ENCODE measurements around the gene PGAP3.

PGAP3 gene

DNA sequence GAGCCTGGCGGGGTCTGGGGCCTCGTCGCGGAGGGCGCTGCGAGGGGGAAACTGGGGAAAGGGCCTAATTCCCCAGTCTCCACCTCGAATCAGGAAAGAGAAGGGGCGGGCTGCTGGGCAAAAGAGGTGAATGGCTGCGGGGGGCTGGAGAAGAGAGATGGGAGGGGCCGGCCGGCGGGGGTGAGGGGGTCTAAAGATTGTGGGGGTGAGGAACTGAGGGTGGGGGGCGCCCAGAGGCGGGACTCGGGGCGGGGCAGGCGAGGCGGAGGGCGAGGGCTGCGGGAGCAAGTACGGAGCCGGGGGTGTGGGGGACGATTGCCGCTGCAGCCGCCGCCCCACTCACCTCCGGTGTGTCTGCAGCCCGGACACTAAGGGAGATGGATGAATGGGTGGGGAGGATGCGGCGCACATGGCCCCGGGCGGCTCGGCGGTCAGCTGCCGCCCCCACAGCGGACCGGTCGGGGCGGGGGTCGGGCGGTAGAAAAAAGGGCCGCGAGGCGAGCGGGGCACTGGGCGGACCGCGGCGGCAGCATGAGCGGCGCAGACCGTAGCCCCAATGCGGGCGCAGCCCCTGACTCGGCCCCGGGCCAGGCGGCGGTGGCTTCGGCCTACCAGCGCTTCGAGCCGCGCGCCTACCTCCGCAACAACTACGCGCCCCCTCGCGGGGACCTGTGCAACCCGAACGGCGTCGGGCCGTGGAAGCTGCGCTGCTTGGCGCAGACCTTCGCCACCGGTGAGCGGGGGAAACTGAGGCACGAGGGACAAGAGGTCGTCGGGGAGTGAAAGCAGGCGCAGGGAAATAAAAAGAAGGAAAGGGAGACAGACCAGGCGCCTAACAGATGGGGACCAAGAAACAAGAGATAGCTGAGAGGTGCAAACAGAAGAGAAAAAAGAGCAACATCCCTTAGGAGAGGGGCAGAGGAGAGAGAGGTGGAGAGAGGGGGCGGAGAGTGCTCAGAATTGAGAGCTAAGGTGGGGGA is 19.6 kb downstream of the PGAP3 start, which contains the start of gene PNMT:
Gene PNMT (plus strand): TSS at position 509 of the 980 bp plus-strand sequence. CDS start 23 bp downstream, at position 532.
- Histone ChIP-seq H3K27ac (ENCODE audit: low read depth, low read length) (no peak within 1 kb of the TSS), H3K36me3 (ENCODE audit: control insufficient read depth, insufficient read depth, low read length) (no peaks in the 10 kb centered on the region), H3K9me3 (ENCODE audit: control insufficient read depth, insufficient read depth, low read length) (no peaks in the 10 kb centered on the region), H3K27me3 (ENCODE audit: control insufficient read depth, insufficient read depth, low read length) (peaks cover 39% of the 10 kb centered on the region), H3K4me1 (ENCODE audit: control insufficient read depth, insufficient read depth, low read length) (peaks cover 45% of the 10 kb centered on the region), H3K9ac (ENCODE audit: low read depth, low read length) (no peak within 1 kb of the TSS), H3K4me3 (ENCODE audit: low read depth, low read length) (peak within 1 kb of the TSS; percentile 60)

DNA sequence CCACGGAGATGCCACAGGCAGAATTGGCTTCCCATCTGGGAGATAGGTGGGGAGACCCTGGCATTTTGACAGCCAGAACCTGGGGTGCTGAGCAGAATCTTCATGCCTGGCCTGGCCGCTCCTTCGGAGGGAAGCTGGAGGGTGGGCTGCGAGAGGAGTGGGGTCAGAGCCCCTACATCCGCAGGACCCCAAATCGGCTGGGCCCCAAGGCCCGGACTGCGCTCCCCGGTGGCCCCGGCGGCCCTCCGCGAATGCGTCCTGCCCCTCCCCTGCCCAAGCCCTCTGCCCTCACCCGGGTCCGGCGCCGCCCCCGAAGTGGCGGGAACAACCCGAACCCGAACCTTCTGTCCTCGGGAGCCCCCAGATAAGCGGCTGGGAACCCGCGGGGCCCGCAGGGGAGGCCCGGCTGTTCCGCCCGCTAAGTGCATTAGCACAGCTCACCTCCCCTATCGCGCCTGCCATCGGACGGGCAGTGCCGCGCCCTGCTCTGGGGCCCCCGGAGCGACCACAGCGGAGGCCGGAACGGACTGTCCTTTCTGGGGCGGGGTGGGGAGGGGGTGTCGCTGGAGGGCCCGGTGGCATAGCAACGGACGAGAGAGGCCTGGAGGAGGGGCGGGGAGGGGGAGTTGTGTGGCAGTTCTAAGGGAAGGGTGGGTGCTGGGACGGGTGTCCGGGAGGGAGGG is 20.5 kb downstream of the PGAP3 start:
- no peak overlapping the region for H3K9ac ChIP-seq (ENCODE audit: low read depth, low read length)
- no peaks in the 10 kb centered on the region for H3K9me3 ChIP-seq (ENCODE audit: control insufficient read depth, insufficient read depth, low read length)
- H3K4me1 ChIP-seq (ENCODE audit: control insufficient read depth, insufficient read depth, low read length) = peaks cover 53% of the 10 kb centered on the region
- peak overlapping the region; percentile 60; the same call in 1 of the 2 replicates for H3K4me3 ChIP-seq (ENCODE audit: low read depth, low read length)
- H3K27me3 ChIP-seq (ENCODE audit: control insufficient read depth, insufficient read depth, low read length) = peaks cover 39% of the 10 kb centered on the region
- no peak overlapping the region for H3K27ac ChIP-seq (ENCODE audit: low read depth, low read length)
- H3K36me3 ChIP-seq (ENCODE audit: control insufficient read depth, insufficient read depth, low read length) = no peaks in the 10 kb centered on the region

GRCh38 chr17:39666601-39667261 is 21.1 kb downstream of the PGAP3 start:
- Histone ChIP-seq H3K9me3 (ENCODE audit: control insufficient read depth, insufficient read depth, low read length) (no peaks in the 10 kb centered on the region), H3K4me3 (ENCODE audit: low read depth, low read length) (no peak overlapping the region; the same call in 1 of the 2 replicates), H3K27ac (ENCODE audit: low read depth, low read length) (no peak overlapping the region), H3K4me1 (ENCODE audit: control insufficient read depth, insufficient read depth, low read length) (peaks cover 49% of the 10 kb centered on the region), H3K27me3 (ENCODE audit: control insufficient read depth, insufficient read depth, low read length) (peaks cover 39% of the 10 kb centered on the region), H3K9ac (ENCODE audit: low read depth, low read length) (no peak overlapping the region), H3K36me3 (ENCODE audit: control insufficient read depth, insufficient read depth, low read length) (no peaks in the 10 kb centered on the region)

DNA sequence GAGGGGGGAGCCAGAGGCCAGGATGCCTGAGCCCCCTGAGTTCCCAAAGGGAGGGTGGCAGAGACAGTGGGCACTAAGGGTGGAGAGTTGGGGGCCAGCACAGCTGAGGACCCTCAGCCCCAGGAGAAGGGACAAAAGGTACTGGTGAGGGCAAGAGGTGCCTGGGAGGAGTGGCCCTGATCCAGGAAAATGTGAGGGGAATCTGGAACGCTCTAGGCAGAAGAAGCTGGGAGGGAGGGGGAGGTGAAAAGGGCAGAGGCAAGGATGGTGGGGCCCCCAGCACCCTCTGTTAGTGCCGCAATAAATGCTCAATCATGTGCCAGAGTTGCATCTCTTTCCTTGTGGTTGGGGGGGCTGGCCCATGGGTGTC is 21.6 kb downstream of the PGAP3 start:
- Histone ChIP-seq H3K27ac (ENCODE audit: low read depth, low read length) (no peak overlapping the region), H3K27me3 (ENCODE audit: control insufficient read depth, insufficient read depth, low read length) (peaks cover 39% of the 10 kb centered on the region), H3K9ac (ENCODE audit: low read depth, low read length) (no peak overlapping the region), H3K4me3 (ENCODE audit: low read depth, low read length) (no peak overlapping the region), H3K9me3 (ENCODE audit: control insufficient read depth, insufficient read depth, low read length) (no peaks in the 10 kb centered on the region), H3K36me3 (ENCODE audit: control insufficient read depth, insufficient read depth, low read length) (peaks cover 4% of the 10 kb centered on the region; the same call in 1 of the 2 replicates), H3K4me1 (ENCODE audit: control insufficient read depth, insufficient read depth, low read length) (peaks cover 49% of the 10 kb centered on the region)

GRCh38 chr17:39665642-39666224 is 22.1 kb downstream of the PGAP3 start:
- H3K4me1 ChIP-seq (ENCODE audit: control insufficient read depth, insufficient read depth, low read length) = peaks cover 49% of the 10 kb centered on the region
- H3K9ac ChIP-seq (ENCODE audit: low read depth, low read length) = no peak overlapping the region
- H3K36me3 ChIP-seq (ENCODE audit: control insufficient read depth, insufficient read depth, low read length) = peaks cover 9% of the 10 kb centered on the region; the same call in 1 of the 2 replicates
- H3K4me3 ChIP-seq (ENCODE audit: low read depth, low read length) = no peak overlapping the region
- peaks cover 39% of the 10 kb centered on the region for H3K27me3 ChIP-seq (ENCODE audit: control insufficient read depth, insufficient read depth, low read length)
- no peaks in the 10 kb centered on the region for H3K9me3 ChIP-seq (ENCODE audit: control insufficient read depth, insufficient read depth, low read length)
- no peak overlapping the region for H3K27ac ChIP-seq (ENCODE audit: low read depth, low read length)

GRCh38 chr17:39664581-39665561 is 23.0 kb downstream of the PGAP3 start, which contains the start of gene TCAP:
Gene TCAP, plus strand, starts transcription at chr17:39665349. Its CDS starts 11 bp downstream, at chr17:39665360.
- Histone ChIP-seq H3K9ac (ENCODE audit: low read depth, low read length) (no peak within 1 kb of the TSS), H3K4me3 (ENCODE audit: low read depth, low read length) (peak within 1 kb of the TSS; percentile 46; the same call in 1 of the 2 replicates), H3K4me1 (ENCODE audit: control insufficient read depth, insufficient read depth, low read length) (peaks cover 49% of the 10 kb centered on the region)

DNA sequence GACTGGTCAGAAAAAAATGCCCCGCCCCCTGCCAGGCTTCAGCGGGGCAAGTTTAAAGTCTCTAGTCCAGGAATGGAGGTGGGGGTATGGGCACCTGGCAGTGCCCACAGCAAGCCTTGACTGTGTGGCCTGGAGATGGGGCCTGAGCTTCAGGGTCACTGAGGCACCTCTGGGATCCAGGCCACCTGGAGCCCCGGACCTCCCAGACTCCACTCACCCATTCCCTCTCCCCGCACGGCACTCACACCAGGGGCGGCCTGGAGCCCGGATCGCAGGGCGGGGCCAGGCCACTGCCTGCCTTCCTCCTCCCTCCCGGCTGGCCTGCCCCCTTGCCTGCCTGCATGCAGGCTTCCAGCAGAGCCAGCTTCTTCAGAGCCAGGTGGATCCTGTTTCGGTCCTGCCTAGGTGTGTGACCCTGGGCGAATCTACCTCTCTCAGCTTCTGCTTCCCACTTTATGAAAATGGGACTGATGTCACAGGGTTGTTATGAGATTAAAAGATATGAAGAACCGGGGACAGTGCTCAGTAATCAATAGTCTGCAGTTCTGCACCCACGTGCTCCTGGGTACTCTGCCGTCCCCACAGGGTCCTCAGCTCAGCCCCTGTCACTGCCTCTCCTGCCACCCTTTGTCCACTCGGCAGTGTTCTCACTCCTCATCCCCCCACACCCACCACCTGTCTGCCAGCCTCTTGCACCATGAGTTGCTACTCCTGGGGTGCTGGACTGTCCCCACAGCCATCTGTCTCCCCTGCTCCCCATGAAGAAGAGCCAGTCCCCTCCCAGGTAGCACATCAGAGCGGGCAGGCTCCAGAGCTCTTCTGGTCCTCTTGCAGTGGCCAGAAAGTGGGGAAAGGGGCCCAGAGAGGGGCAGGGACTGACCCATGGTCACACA is 23.9 kb downstream of the PGAP3 start:
- peaks cover 20% of the 10 kb centered on the region for H3K36me3 ChIP-seq (ENCODE audit: control insufficient read depth, insufficient read depth, low read length)
- peaks cover 25% of the 10 kb centered on the region for H3K27me3 ChIP-seq (ENCODE audit: control insufficient read depth, insufficient read depth, low read length)
- H3K27ac ChIP-seq (ENCODE audit: low read depth, low read length) = peak overlapping the region; percentile 52
- no peaks in the 10 kb centered on the region for H3K9me3 ChIP-seq (ENCODE audit: control insufficient read depth, insufficient read depth, low read length)
- H3K9ac ChIP-seq (ENCODE audit: low read depth, low read length) = no peak overlapping the region
- H3K4me1 ChIP-seq (ENCODE audit: control insufficient read depth, insufficient read depth, low read length) = peaks cover 49% of the 10 kb centered on the region
- peak overlapping the region; percentile 46 for H3K4me3 ChIP-seq (ENCODE audit: low read depth, low read length)

More at GRCh38 chr17:39664581-39665561, 23.0 kb downstream of the PGAP3 start, which contains the start of gene TCAP:
- peaks cover 35% of the 10 kb centered on the region for H3K27me3 ChIP-seq (ENCODE audit: control insufficient read depth, insufficient read depth, low read length)
- no peaks in the 10 kb centered on the region for H3K9me3 ChIP-seq (ENCODE audit: control insufficient read depth, insufficient read depth, low read length)
- H3K36me3 ChIP-seq (ENCODE audit: control insufficient read depth, insufficient read depth, low read length) = peaks cover 17% of the 10 kb centered on the region
- no peak within 1 kb of the TSS for H3K27ac ChIP-seq (ENCODE audit: low read depth, low read length)

DNA sequence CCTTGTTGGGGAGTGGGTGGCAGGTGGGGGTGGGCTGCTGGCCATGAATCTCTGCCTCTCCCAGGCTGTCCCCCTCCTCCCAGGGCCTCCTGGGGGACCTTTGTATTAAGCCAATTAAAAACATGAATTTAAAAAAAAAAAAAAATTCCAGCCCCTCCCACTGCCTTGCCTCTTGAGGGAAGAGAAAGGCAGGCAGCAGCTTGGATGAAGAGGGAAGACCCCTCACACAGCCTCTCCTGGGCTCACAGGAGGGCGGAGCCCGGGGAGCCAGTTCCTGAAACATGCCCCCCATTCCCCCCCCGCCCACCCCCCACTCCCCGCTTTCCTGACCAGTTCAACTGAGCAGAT is 24.5 kb downstream of the PGAP3 start:
- peaks cover 48% of the 10 kb centered on the region for H3K4me1 ChIP-seq (ENCODE audit: control insufficient read depth, insufficient read depth, low read length)
- H3K36me3 ChIP-seq (ENCODE audit: control insufficient read depth, insufficient read depth, low read length) = peaks cover 20% of the 10 kb centered on the region
- no peak overlapping the region for H3K4me3 ChIP-seq (ENCODE audit: low read depth, low read length)
- H3K9ac ChIP-seq (ENCODE audit: low read depth, low read length) = no peak overlapping the region
- no peaks in the 10 kb centered on the region for H3K9me3 ChIP-seq (ENCODE audit: control insufficient read depth, insufficient read depth, low read length)
- peaks cover 19% of the 10 kb centered on the region for H3K27me3 ChIP-seq (ENCODE audit: control insufficient read depth, insufficient read depth, low read length)
- H3K27ac ChIP-seq (ENCODE audit: low read depth, low read length) = peak overlapping the region; percentile 52
